Esophagus squamous epithelium (tissue), 4 donors: Measurements from ENCODE around the gene NDUFS3.

ENCODE experiments used
- POLR2A ChIP-seq, 4 donors: fragments of 450-650 bp; IDR thresholded peaks; one replicate each; pipeline ENCODE4 v1.6.1; 2017; ENCODE audit warnings: antibody characterized with exemption in 4 of 4, mild to moderate bottlenecking in 4 of 4, moderate library complexity in 3 of 4
- TF ChIP-seq, protein P1 (sequence below), 6 experiments: fragments of 450-650 bp in 4 of 6; fragments of 200-600 bp in 2 of 6; sonication (generic) in 2 of 6; IDR thresholded peaks; one replicate each; pipeline ENCODE4 v1.5.1; 2016 to 2019; ENCODE audit warnings: antibody characterized with exemption in 6 of 6, mild to moderate bottlenecking in 4 of 6, moderate library complexity in 4 of 6

DNA sequence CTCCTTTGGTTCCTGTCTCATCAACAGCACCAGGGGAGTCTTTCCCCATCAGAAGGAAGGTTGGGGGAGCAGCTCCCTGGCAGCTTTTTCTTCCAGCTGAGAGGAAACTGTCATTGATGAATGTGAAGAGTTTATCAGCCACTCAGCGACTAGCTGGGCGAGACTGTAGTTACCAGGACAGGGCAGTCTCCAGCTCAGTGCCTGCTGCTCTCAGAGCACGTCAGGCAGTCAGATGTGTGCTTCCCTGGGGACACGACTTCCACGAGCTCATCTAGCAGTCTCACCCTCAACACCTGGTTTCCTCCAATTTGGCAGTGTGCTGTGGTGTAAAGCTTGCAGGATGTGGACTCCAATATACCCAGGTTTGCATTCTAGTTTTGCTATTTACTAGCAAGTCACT lies 27.9 kb downstream of the NDUFS3 start:
- no peak for TF ChIP-seq POLR2A (IDR thresholded peaks at IDR 0.05)
- TF ChIP-seq, protein P1, sequence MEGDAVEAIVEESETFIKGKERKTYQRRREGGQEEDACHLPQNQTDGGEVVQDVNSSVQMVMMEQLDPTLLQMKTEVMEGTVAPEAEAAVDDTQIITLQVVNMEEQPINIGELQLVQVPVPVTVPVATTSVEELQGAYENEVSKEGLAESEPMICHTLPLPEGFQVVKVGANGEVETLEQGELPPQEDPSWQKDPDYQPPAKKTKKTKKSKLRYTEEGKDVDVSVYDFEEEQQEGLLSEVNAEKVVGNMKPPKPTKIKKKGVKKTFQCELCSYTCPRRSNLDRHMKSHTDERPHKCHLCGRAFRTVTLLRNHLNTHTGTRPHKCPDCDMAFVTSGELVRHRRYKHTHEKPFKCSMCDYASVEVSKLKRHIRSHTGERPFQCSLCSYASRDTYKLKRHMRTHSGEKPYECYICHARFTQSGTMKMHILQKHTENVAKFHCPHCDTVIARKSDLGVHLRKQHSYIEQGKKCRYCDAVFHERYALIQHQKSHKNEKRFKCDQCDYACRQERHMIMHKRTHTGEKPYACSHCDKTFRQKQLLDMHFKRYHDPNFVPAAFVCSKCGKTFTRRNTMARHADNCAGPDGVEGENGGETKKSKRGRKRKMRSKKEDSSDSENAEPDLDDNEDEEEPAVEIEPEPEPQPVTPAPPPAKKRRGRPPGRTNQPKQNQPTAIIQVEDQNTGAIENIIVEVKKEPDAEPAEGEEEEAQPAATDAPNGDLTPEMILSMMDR (IDR thresholded peaks at IDR 0.05): no peak
